Measurements from ENCODE around the gene KMO. TPM values are rescaled to one million over a fixed set of nuclear protein-coding genes. Genes with fewer than 3 reads are reported as not detected.

Gene KMO
- total RNA-seq, 1 experiment from 2014 or later: 5.8 TPM

- Histone ChIP-seq H3K4me3 (ENCODE audit: low read length) (no peak overlapping the region), H3K4me2 (ENCODE audit: low read depth, low read length, poor library complexity, severe bottlenecking) (no peak overlapping the region), H3K27ac (ENCODE audit: low read length) (no peak overlapping the region)
Measured at GRCh38 chr1:241591317-241591716, 59.1 kb downstream of the KMO start.

GRCh38 chr1:241591736-241592135, 59.6 kb downstream of the KMO start:
- DNase-seq: no peak
- Histone ChIP-seq H3K9me2 (replicated peaks; ENCODE audit: insufficient read depth, low read length) (no peaks in the 10 kb centered on the region), H3K36me3 (ENCODE audit: insufficient read depth, low read length) (no peaks in the 10 kb centered on the region), H3K27me3 (ENCODE audit: low read length) (no peaks in the 10 kb centered on the region), H2AFZ (ENCODE audit: low read length) (no peak overlapping the region), H3K27ac (ENCODE audit: low read length) (no peak overlapping the region), H3K4me2 (ENCODE audit: low read depth, low read length, poor library complexity, severe bottlenecking) (no peak overlapping the region), H3K9ac (ENCODE audit: low read length) (no peak overlapping the region), H3K9me3 (ENCODE audit: low read length) (no peaks in the 10 kb centered on the region), H4K20me1 (ENCODE audit: insufficient read depth, low read depth, low read length) (no peaks in the 10 kb centered on the region), H3K4me3 (ENCODE audit: low read length) (no peak overlapping the region), H3K79me2 (ENCODE audit: low read length) (no peaks in the 10 kb centered on the region), H3K4me1 (ENCODE audit: low read length) (peaks cover 8% of the 10 kb centered on the region)

More at GRCh38 chr1:241591317-241591716, 59.1 kb downstream of the KMO start:
- peaks cover 4% of the 10 kb centered on the region for H3K4me1 ChIP-seq (ENCODE audit: low read length)
- H3K27me3 ChIP-seq (ENCODE audit: low read length): no peaks in the 10 kb centered on the region
- H2AFZ ChIP-seq (ENCODE audit: low read length): no peak overlapping the region
- no peaks in the 10 kb centered on the region for H3K9me3 ChIP-seq (ENCODE audit: low read length)
- no peaks in the 10 kb centered on the region for H4K20me1 ChIP-seq (ENCODE audit: insufficient read depth, low read depth, low read length)
- H3K36me3 ChIP-seq (ENCODE audit: insufficient read depth, low read length): no peaks in the 10 kb centered on the region
- no peak overlapping the region for H3K9ac ChIP-seq (ENCODE audit: low read length)
- no peak for DNase-seq
- no peaks in the 10 kb centered on the region for H3K79me2 ChIP-seq (ENCODE audit: low read length)
- no peaks in the 10 kb centered on the region for H3K9me2 ChIP-seq (replicated peaks; ENCODE audit: insufficient read depth, low read length)

GRCh38 chr1:241592273-241592958, 60.2 kb downstream of the KMO start:
- no peaks in the 10 kb centered on the region for H4K20me1 ChIP-seq (ENCODE audit: insufficient read depth, low read depth, low read length)
- no peak overlapping the region for H2AFZ ChIP-seq (ENCODE audit: low read length)
- no peak overlapping the region for H3K4me3 ChIP-seq (ENCODE audit: low read length)
- H3K9me3 ChIP-seq (ENCODE audit: low read length): no peaks in the 10 kb centered on the region
- H3K9ac ChIP-seq (ENCODE audit: low read length): no peak overlapping the region
- DNase-seq: no peak
- no peaks in the 10 kb centered on the region for H3K79me2 ChIP-seq (ENCODE audit: low read length)
- no peaks in the 10 kb centered on the region for H3K9me2 ChIP-seq (replicated peaks; ENCODE audit: insufficient read depth, low read length)
- no peaks in the 10 kb centered on the region for H3K27me3 ChIP-seq (ENCODE audit: low read length)
- no peak overlapping the region for H3K4me2 ChIP-seq (ENCODE audit: low read depth, low read length, poor library complexity, severe bottlenecking)
- H3K4me1 ChIP-seq (ENCODE audit: low read length): peaks cover 15% of the 10 kb centered on the region
- H3K36me3 ChIP-seq (ENCODE audit: insufficient read depth, low read length): no peaks in the 10 kb centered on the region
- no peak overlapping the region for H3K27ac ChIP-seq (ENCODE audit: low read length)

GRCh38 chr1:241593186-241593585, 61.0 kb downstream of the KMO start:
- H4K20me1 ChIP-seq (ENCODE audit: insufficient read depth, low read depth, low read length): no peaks in the 10 kb centered on the region
- no peak overlapping the region for H3K4me2 ChIP-seq (ENCODE audit: low read depth, low read length, poor library complexity, severe bottlenecking)
- H3K27ac ChIP-seq (ENCODE audit: low read length): no peak overlapping the region
- no peak for DNase-seq
- no peaks in the 10 kb centered on the region for H3K36me3 ChIP-seq (ENCODE audit: insufficient read depth, low read length)
- H3K4me3 ChIP-seq (ENCODE audit: low read length): no peak overlapping the region
- H2AFZ ChIP-seq (ENCODE audit: low read length): no peak overlapping the region
- H3K9me2 ChIP-seq (replicated peaks; ENCODE audit: insufficient read depth, low read length): no peaks in the 10 kb centered on the region
- no peaks in the 10 kb centered on the region for H3K79me2 ChIP-seq (ENCODE audit: low read length)
- H3K9ac ChIP-seq (ENCODE audit: low read length): no peak overlapping the region
- peaks cover 23% of the 10 kb centered on the region for H3K4me1 ChIP-seq (ENCODE audit: low read length)
- no peaks in the 10 kb centered on the region for H3K9me3 ChIP-seq (ENCODE audit: low read length)
- no peaks in the 10 kb centered on the region for H3K27me3 ChIP-seq (ENCODE audit: low read length)

GRCh38 chr1:241596633-241597032, 64.5 kb downstream of the KMO start:
- Histone ChIP-seq H3K9ac (ENCODE audit: low read length) (no peak overlapping the region), H3K4me1 (ENCODE audit: low read length) (peaks cover 47% of the 10 kb centered on the region), H3K79me2 (ENCODE audit: low read length) (no peaks in the 10 kb centered on the region), H3K36me3 (ENCODE audit: insufficient read depth, low read length) (no peaks in the 10 kb centered on the region), H3K27me3 (ENCODE audit: low read length) (no peaks in the 10 kb centered on the region), H3K9me3 (ENCODE audit: low read length) (no peaks in the 10 kb centered on the region), H3K4me3 (ENCODE audit: low read length) (no peak overlapping the region), H3K9me2 (replicated peaks; ENCODE audit: insufficient read depth, low read length) (no peaks in the 10 kb centered on the region), H2AFZ (ENCODE audit: low read length) (no peak overlapping the region), H3K27ac (ENCODE audit: low read length) (no peak overlapping the region), H4K20me1 (ENCODE audit: insufficient read depth, low read depth, low read length) (no peaks in the 10 kb centered on the region), H3K4me2 (ENCODE audit: low read depth, low read length, poor library complexity, severe bottlenecking) (no peak overlapping the region)
- peak; percentile 40 for DNase-seq

GRCh38 chr1:241598249-241598648, 66.1 kb downstream of the KMO start:
- H3K4me3 ChIP-seq (ENCODE audit: low read length): peak overlapping the region; percentile 15; the same call in 1 of the 2 replicates
- no peaks in the 10 kb centered on the region for H3K9me3 ChIP-seq (ENCODE audit: low read length)
- no peaks in the 10 kb centered on the region for H3K36me3 ChIP-seq (ENCODE audit: insufficient read depth, low read length)
- H3K9ac ChIP-seq (ENCODE audit: low read length): no peak overlapping the region
- H3K27me3 ChIP-seq (ENCODE audit: low read length): no peaks in the 10 kb centered on the region
- no peak overlapping the region for H2AFZ ChIP-seq (ENCODE audit: low read length)
- peak overlapping the region; percentile 44; the same call in 1 of the 2 replicates for H3K27ac ChIP-seq (ENCODE audit: low read length)
- peaks cover 47% of the 10 kb centered on the region for H3K4me1 ChIP-seq (ENCODE audit: low read length)
- H3K9me2 ChIP-seq (replicated peaks; ENCODE audit: insufficient read depth, low read length): no peaks in the 10 kb centered on the region
- H3K4me2 ChIP-seq (ENCODE audit: low read depth, low read length, poor library complexity, severe bottlenecking): peak overlapping the region; percentile 54
- H3K79me2 ChIP-seq (ENCODE audit: low read length): no peaks in the 10 kb centered on the region
- no peaks in the 10 kb centered on the region for H4K20me1 ChIP-seq (ENCODE audit: insufficient read depth, low read depth, low read length)
- peak; percentile 86 for DNase-seq

GRCh38 chr1:241600496-241600901, 68.3 kb downstream of the KMO start:
- H3K36me3 ChIP-seq (ENCODE audit: insufficient read depth, low read length): no peaks in the 10 kb centered on the region
- peaks cover 47% of the 10 kb centered on the region for H3K4me1 ChIP-seq (ENCODE audit: low read length)
- no peak overlapping the region for H2AFZ ChIP-seq (ENCODE audit: low read length)
- peak overlapping the region; percentile 53 for H3K4me2 ChIP-seq (ENCODE audit: low read depth, low read length, poor library complexity, severe bottlenecking)
- no peak overlapping the region for H3K4me3 ChIP-seq (ENCODE audit: low read length)
- no peaks in the 10 kb centered on the region for H3K27me3 ChIP-seq (ENCODE audit: low read length)
- DNase-seq: peak; percentile 80
- H3K79me2 ChIP-seq (ENCODE audit: low read length): no peaks in the 10 kb centered on the region
- H3K9ac ChIP-seq (ENCODE audit: low read length): no peak overlapping the region
- no peaks in the 10 kb centered on the region for H4K20me1 ChIP-seq (ENCODE audit: insufficient read depth, low read depth, low read length)
- H3K9me2 ChIP-seq (replicated peaks; ENCODE audit: insufficient read depth, low read length): no peaks in the 10 kb centered on the region
- H3K9me3 ChIP-seq (ENCODE audit: low read length): no peaks in the 10 kb centered on the region
- no peak overlapping the region for H3K27ac ChIP-seq (ENCODE audit: low read length)

GRCh38 chr1:241603731-241604245, 71.6 kb downstream of the KMO start:
- H3K9ac ChIP-seq (ENCODE audit: low read length): no peak overlapping the region
- DNase-seq: no peak
- H3K4me2 ChIP-seq (ENCODE audit: low read depth, low read length, poor library complexity, severe bottlenecking): no peak overlapping the region
- no peaks in the 10 kb centered on the region for H3K36me3 ChIP-seq (ENCODE audit: insufficient read depth, low read length)
- no peaks in the 10 kb centered on the region for H3K9me3 ChIP-seq (ENCODE audit: low read length)
- no peak overlapping the region for H3K4me3 ChIP-seq (ENCODE audit: low read length)
- H4K20me1 ChIP-seq (ENCODE audit: insufficient read depth, low read depth, low read length): no peaks in the 10 kb centered on the region
- H3K9me2 ChIP-seq (replicated peaks; ENCODE audit: insufficient read depth, low read length): no peaks in the 10 kb centered on the region
- H3K79me2 ChIP-seq (ENCODE audit: low read length): no peaks in the 10 kb centered on the region
- H3K27ac ChIP-seq (ENCODE audit: low read length): no peak overlapping the region
- no peaks in the 10 kb centered on the region for H3K27me3 ChIP-seq (ENCODE audit: low read length)
- peaks cover 19% of the 10 kb centered on the region for H3K4me1 ChIP-seq (ENCODE audit: low read length)
- H2AFZ ChIP-seq (ENCODE audit: low read length): no peak overlapping the region

Measured in Karpas-422 (cell line).